Measurements from ENCODE around the gene PCK2. TPM values are rescaled to one million over a fixed set of nuclear protein-coding genes. Genes with fewer than 3 reads are reported as not detected.

Gene PCK2
- total and polyA plus RNA-seq, 2 of the 13 experiments (the other 11 are each of a cell fraction or from before 2014, with no cell fraction given) = 129 to 272 TPM

DNA sequence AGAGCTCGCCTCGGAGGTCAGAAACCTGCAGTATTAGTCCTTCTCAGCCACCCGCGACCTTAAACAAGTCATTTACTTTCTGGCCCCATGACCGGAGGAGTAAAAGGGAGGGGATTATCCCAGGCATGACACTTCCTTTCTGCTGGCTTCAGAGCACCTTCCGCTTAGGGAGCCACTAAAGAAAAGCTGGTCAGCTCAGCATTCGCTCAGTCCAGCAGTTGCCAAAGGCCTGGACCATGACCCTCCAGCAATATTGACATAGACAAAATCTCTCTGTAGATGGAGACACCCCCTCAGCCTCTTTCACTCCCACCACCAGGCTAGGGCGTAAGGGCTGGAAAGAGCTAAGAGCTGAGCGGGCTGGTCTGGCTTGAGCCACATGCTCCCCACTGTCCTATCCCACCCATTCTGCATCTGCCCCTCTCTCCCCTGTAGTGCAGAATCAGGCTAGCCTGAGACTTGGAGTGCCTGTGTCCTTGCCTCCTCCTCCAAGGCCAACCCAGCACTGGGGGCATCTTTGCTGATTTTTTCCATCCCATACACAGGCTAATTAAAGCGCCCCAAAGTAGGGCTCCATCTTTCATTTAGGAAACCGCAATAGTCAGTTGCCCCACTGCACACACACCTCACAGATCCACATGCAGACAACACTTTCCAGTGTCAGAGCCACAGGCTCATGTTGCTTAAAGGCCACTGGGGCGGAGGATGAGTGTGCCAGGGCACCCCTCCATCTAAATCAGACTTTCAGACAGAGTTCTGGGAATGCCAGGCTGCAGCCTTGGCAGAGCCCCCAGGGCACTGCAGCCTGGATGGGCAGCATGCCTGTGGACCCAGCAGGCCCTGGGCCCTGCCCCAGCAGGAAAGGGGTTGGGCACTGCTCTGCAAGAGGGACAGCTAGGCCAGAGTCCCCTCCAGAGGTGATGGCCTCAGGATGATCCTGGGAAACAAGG lies 26.7 kb upstream of the PCK2 start (continued):
- TF ChIP-seq GZF1 (CRISPR knock-in tag; IDR thresholded peaks at IDR 0.05) (0 out of 2 replicates have a peak, but pooled peaks have one; percentile 66), ZMYM3 (CRISPR knock-in tag; IDR thresholded peaks at IDR 0.05) (peak; percentile 46), ZBTB7B (CRISPR knock-in tag; IDR thresholded peaks at IDR 0.05) (0 out of 2 replicates have a peak, but pooled peaks have one; percentile 41), NCOA2 (CRISPR knock-in tag; IDR thresholded peaks at IDR 0.05) (0 out of 2 replicates have a peak, but pooled peaks have one; percentile 18), FOXC1 (CRISPR knock-in tag; IDR thresholded peaks at IDR 0.05; ENCODE audit: borderline replicate concordance) (peak; percentile 43; the same call in 1 of the 2 replicates), MIER2 (CRISPR knock-in tag; IDR thresholded peaks at IDR 0.05) (peak; percentile 66; the same call in 1 of the 2 replicates), MBNL3 (CRISPR knock-in tag; conservative IDR thresholded peaks at IDR 0.05) (no peak), GABPB1 (CRISPR knock-in tag; IDR thresholded peaks at IDR 0.05) (no peak), ZSCAN25 (CRISPR knock-in tag; IDR thresholded peaks at IDR 0.05) (peak; percentile 61; the same call in 1 of the 2 replicates), KLF12 (CRISPR knock-in tag; IDR thresholded peaks at IDR 0.05; ENCODE audit: borderline replicate concordance) (no peak), ATF1 (CRISPR knock-in tag; IDR thresholded peaks at IDR 0.05) (no peak), ZNF615 (CRISPR knock-in tag; IDR thresholded peaks at IDR 0.05; ENCODE audit: borderline replicate concordance) (no peak), SOX6 (IDR thresholded peaks at IDR 0.05) (no peak), SOX6 (CRISPR knock-in tag; IDR thresholded peaks at IDR 0.05) (0 out of 2 replicates have a peak, but pooled peaks have one; percentile 25)
- TF ChIP-seq, protein P1, sequence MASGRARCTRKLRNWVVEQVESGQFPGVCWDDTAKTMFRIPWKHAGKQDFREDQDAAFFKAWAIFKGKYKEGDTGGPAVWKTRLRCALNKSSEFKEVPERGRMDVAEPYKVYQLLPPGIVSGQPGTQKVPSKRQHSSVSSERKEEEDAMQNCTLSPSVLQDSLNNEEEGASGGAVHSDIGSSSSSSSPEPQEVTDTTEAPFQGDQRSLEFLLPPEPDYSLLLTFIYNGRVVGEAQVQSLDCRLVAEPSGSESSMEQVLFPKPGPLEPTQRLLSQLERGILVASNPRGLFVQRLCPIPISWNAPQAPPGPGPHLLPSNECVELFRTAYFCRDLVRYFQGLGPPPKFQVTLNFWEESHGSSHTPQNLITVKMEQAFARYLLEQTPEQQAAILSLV (CRISPR knock-in tag; IDR thresholded peaks at IDR 0.05; ENCODE audit: borderline replicate concordance) = peak; percentile 49; the same call in 1 of the 2 replicates
- TF ChIP-seq, protein P2, sequence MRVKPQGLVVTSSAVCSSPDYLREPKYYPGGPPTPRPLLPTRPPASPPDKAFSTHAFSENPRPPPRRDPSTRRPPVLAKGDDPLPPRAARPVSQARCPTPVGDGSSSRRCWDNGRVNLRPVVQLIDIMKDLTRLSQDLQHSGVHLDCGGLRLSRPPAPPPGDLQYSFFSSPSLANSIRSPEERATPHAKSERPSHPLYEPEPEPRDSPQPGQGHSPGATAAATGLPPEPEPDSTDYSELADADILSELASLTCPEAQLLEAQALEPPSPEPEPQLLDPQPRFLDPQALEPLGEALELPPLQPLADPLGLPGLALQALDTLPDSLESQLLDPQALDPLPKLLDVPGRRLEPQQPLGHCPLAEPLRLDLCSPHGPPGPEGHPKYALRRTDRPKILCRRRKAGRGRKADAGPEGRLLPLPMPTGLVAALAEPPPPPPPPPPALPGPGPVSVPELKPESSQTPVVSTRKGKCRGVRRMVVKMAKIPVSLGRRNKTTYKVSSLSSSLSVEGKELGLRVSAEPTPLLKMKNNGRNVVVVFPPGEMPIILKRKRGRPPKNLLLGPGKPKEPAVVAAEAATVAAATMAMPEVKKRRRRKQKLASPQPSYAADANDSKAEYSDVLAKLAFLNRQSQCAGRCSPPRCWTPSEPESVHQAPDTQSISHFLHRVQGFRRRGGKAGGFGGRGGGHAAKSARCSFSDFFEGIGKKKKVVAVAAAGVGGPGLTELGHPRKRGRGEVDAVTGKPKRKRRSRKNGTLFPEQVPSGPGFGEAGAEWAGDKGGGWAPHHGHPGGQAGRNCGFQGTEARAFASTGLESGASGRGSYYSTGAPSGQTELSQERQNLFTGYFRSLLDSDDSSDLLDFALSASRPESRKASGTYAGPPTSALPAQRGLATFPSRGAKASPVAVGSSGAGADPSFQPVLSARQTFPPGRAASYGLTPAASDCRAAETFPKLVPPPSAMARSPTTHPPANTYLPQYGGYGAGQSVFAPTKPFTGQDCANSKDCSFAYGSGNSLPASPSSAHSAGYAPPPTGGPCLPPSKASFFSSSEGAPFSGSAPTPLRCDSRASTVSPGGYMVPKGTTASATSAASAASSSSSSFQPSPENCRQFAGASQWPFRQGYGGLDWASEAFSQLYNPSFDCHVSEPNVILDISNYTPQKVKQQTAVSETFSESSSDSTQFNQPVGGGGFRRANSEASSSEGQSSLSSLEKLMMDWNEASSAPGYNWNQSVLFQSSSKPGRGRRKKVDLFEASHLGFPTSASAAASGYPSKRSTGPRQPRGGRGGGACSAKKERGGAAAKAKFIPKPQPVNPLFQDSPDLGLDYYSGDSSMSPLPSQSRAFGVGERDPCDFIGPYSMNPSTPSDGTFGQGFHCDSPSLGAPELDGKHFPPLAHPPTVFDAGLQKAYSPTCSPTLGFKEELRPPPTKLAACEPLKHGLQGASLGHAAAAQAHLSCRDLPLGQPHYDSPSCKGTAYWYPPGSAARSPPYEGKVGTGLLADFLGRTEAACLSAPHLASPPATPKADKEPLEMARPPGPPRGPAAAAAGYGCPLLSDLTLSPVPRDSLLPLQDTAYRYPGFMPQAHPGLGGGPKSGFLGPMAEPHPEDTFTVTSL (CRISPR knock-in tag; IDR thresholded peaks at IDR 0.05; ENCODE audit: borderline replicate concordance) = no peak
- TF ChIP-seq, protein P3, sequence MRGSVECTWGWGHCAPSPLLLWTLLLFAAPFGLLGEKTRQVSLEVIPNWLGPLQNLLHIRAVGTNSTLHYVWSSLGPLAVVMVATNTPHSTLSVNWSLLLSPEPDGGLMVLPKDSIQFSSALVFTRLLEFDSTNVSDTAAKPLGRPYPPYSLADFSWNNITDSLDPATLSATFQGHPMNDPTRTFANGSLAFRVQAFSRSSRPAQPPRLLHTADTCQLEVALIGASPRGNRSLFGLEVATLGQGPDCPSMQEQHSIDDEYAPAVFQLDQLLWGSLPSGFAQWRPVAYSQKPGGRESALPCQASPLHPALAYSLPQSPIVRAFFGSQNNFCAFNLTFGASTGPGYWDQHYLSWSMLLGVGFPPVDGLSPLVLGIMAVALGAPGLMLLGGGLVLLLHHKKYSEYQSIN (CRISPR knock-in tag; IDR thresholded peaks at IDR 0.05; ENCODE audit: borderline replicate concordance) = no peak
- TF ChIP-seq, protein P4, sequence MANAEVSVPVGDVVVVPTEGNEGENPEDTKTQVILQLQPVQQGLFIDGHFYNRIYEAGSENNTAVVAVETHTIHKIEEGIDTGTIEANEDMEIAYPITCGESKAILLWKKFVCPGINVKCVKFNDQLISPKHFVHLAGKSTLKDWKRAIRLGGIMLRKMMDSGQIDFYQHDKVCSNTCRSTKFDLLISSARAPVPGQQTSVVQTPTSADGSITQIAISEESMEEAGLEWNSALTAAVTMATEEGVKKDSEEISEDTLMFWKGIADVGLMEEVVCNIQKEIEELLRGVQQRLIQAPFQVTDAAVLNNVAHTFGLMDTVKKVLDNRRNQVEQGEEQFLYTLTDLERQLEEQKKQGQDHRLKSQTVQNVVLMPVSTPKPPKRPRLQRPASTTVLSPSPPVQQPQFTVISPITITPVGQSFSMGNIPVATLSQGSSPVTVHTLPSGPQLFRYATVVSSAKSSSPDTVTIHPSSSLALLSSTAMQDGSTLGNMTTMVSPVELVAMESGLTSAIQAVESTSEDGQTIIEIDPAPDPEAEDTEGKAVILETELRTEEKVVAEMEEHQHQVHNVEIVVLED (CRISPR knock-in tag; IDR thresholded peaks at IDR 0.05; ENCODE audit: borderline replicate concordance) = no peak
